Measurements from ENCODE around the gene SYAP1. TPM values are rescaled to one million over a fixed set of nuclear protein-coding genes. Genes with fewer than 3 reads are reported as not detected.

The SYAP1 gene
- total and polyA plus RNA-seq, 2 donors (not counting 1 experiment from before 2014, with no cell fraction given): 3.5 to 18.3 TPM

GRCh38 chrX:16786139-16786790 lies 66.9 kb downstream of the SYAP1 start, which contains the start of gene TXLNG:
TSS of gene TXLNG (plus strand) at chrX:16786466. CDS start at chrX:16786488, 22 bp downstream.
- POLR2A ChIA-PET: no interaction called here
- intact Hi-C loops (cut with micrococcal nuclease): loop anchor here (1.0 to 10.0 kb wide), 4 partner anchors 67 to 931 kb away; partner anchors contain the start of genes AP1S2, RBBP7, REPS2 and SYAP1
- ATAC-seq (ENCODE audit: low read depth): peak; percentile 94

More at GRCh38 chrX:16786139-16786790, 66.9 kb downstream of the SYAP1 start, which contains the start of gene TXLNG:
- Mint-ChIP-seq H3K4me1 (peaks cover 17% of the 10 kb centered on the region), H3K27ac (peak within 1 kb of the TSS; percentile 95), H3K9me3 (ENCODE audit: insufficient read depth) (no peaks in the 10 kb centered on the region), H3K27me3 (no peaks in the 10 kb centered on the region), H3K4me3 (peak within 1 kb of the TSS; percentile 96)
- H4K20me1 ChIP-seq (ENCODE audit: control insufficient read depth, insufficient read depth, low read length, poor library complexity, severe bottlenecking): no peaks in the 10 kb centered on the region
- H3K27ac ChIP-seq (ENCODE audit: low read length in 2 of 2): peak within 1 kb of the TSS; percentile 89 to 95
- WGBS (ENCODE audit: insufficient coverage): under 1% methylated on average over 36 of the region's 59 CpGs
- DNase-seq: peak; percentile 95
- H3K4me2 ChIP-seq (replicated peaks; ENCODE audit: low read depth, low read length, poor library complexity, severe bottlenecking): peak within 1 kb of the TSS; percentile 95
- TF ChIP-seq, protein P1, sequence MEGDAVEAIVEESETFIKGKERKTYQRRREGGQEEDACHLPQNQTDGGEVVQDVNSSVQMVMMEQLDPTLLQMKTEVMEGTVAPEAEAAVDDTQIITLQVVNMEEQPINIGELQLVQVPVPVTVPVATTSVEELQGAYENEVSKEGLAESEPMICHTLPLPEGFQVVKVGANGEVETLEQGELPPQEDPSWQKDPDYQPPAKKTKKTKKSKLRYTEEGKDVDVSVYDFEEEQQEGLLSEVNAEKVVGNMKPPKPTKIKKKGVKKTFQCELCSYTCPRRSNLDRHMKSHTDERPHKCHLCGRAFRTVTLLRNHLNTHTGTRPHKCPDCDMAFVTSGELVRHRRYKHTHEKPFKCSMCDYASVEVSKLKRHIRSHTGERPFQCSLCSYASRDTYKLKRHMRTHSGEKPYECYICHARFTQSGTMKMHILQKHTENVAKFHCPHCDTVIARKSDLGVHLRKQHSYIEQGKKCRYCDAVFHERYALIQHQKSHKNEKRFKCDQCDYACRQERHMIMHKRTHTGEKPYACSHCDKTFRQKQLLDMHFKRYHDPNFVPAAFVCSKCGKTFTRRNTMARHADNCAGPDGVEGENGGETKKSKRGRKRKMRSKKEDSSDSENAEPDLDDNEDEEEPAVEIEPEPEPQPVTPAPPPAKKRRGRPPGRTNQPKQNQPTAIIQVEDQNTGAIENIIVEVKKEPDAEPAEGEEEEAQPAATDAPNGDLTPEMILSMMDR (IDR thresholded peaks at IDR 0.05): no peak
- TF ChIP-seq EZH2 (IDR thresholded peaks at IDR 0.05; ENCODE audit: borderline replicate concordance, insufficient read depth, low read depth, low read length, poor library complexity, severe bottlenecking): no peak
- peaks cover 43% of the 10 kb centered on the region for H3K79me2 ChIP-seq (ENCODE audit: control insufficient read depth, insufficient read depth, low read length)
- no peaks in the 10 kb centered on the region for H3K36me3 ChIP-seq (replicated peaks in 1 of 2; ENCODE audit: control extremely low read depth in 1 of 2, control insufficient read depth in 1 of 2, extremely low read depth in 1 of 2, insufficient read depth in 2 of 2, low read length in 1 of 2)
- CTCF ChIA-PET: no interaction called here
- peak within 1 kb of the TSS; percentile 91 for H3K9ac ChIP-seq (ENCODE audit: low read length)
- no peaks in the 10 kb centered on the region for H3K27me3 ChIP-seq (replicated peaks in 1 of 4; ENCODE audit: control extremely low read depth in 1 of 4, control insufficient read depth in 3 of 4, insufficient read depth in 4 of 4, low read length in 3 of 4)
- no peaks in the 10 kb centered on the region for H3K9me3 ChIP-seq (ENCODE audit: control extremely low read depth in 1 of 3, control insufficient read depth in 2 of 3, insufficient read depth in 1 of 3, low read length in 2 of 3)
- H2AFZ ChIP-seq (ENCODE audit: insufficient read depth, low read depth, low read length, poor library complexity, severe bottlenecking): peak within 1 kb of the TSS; percentile 84
- H3K4me1 ChIP-seq (ENCODE audit: control insufficient read depth in 2 of 2, insufficient read depth in 2 of 2, low read length in 2 of 2): peaks cover 8 to 11% of the 10 kb centered on the region in 2 donors
- H3K4me3 ChIP-seq (ENCODE audit: control extremely low read depth in 1 of 5, extremely low read depth in 1 of 5, insufficient read depth in 1 of 5, low read depth in 2 of 5, low read length in 4 of 5): peak within 1 kb of the TSS; percentile 68 to 89 (median 81)

Data from B cell (primary cell).